IMR-90 (cell line): Measurements from ENCODE around the gene MPG. TPM values are rescaled to one million over a fixed set of nuclear protein-coding genes. Genes with fewer than 3 reads are reported as not detected.

Source experiments
- ATAC-seq: fragments of 200-7000 bp; cut with Tn5 transposase; 2 replicates; pipeline ENCODE4 v1.9.1; 2020; ENCODE audit warnings: low read depth, mild to moderate bottlenecking, moderate library complexity
- BruUV-seq: library from RNA; stranded (reverse); fragments of 400-500 nt; replicated peaks from 2 replicates; lab custom pipeline; 2021; lab: Mats Ljungman, UMichigan
- CTCF ChIA-PET: fragments of 300-600 bp; formaldehyde crosslinking; extraction: SDS; loops from one replicate; lab custom pipeline; 2021; ENCODE audit warnings: antibody characterized with exemption; lab: Yijun Ruan, JAX
- POLR2A ChIA-PET: fragments of 300-600 bp; sonication (Branson Sonifier 250); formaldehyde crosslinking; loops from one replicate; lab custom pipeline; 2022; ENCODE audit warnings: antibody characterized with exemption; ENCODE audit not compliant: unreplicated experiment; lab: Charles Lee
- DNase-seq: peaks from one replicate; pipeline ENCODE4 v3.0.0; 2013
- H2AFZ ChIP-seq: replicated peaks from 2 replicates; pipeline ENCODE3; 2013; ENCODE audit warnings: low read length, mild to moderate bottlenecking; ENCODE audit not compliant: poor library complexity
- H2AK5ac ChIP-seq: 2 replicates; pipeline ENCODE4 v1.6.1; 2013; ENCODE audit warnings: low read depth, low read length, inconsistent platforms
- H2AK9ac ChIP-seq: replicated peaks from 2 replicates; pipeline ENCODE3; 2013; ENCODE audit warnings: mild to moderate bottlenecking, low read depth, low read length, moderate library complexity; ENCODE audit not compliant: poor library complexity
- H2BK120ac ChIP-seq: 2 replicates; pipeline ENCODE4 v1.6.1; 2013; ENCODE audit warnings: low read depth, low read length, inconsistent platforms
- H2BK15ac ChIP-seq: 3 replicates; pipeline ENCODE4 v1.6.1; 2013; ENCODE audit warnings: low read depth, low read length, inconsistent platforms
- H2BK20ac ChIP-seq: 2 replicates; pipeline ENCODE4 v1.6.1; 2013; ENCODE audit warnings: low read depth, mild to moderate bottlenecking, inconsistent platforms, low read length, moderate library complexity
- H2BK5ac ChIP-seq: 2 replicates; pipeline ENCODE4 v1.6.1; 2013; ENCODE audit warnings: mild to moderate bottlenecking, low read depth, low read length, inconsistent platforms; ENCODE audit not compliant: poor library complexity, severe bottlenecking
- H3K14ac ChIP-seq: replicated peaks from 2 replicates; pipeline ENCODE4 v1.6.1; 2013; ENCODE audit warnings: low read depth, low read length, inconsistent platforms
- H3K18ac ChIP-seq: 2 replicates; pipeline ENCODE4 v1.6.1; 2013; ENCODE audit warnings: low read depth, low read length, control low read depth
- H3K23ac ChIP-seq: 2 replicates; pipeline ENCODE4 v1.6.1; 2013; ENCODE audit warnings: low read depth, low read length, inconsistent platforms
- H3K27ac ChIP-seq: 2 replicates; pipeline ENCODE4 v1.5.1; 2013; ENCODE audit warnings: mild to moderate bottlenecking, control low read depth, low read length; ENCODE audit not compliant: insufficient read depth
- H3K27me3 ChIP-seq: 2 replicates; pipeline ENCODE4 v1.6.1; 2013; ENCODE audit warnings: low read length; ENCODE audit not compliant: control insufficient read depth, insufficient read depth
- H3K36me3 ChIP-seq: 2 replicates; pipeline ENCODE4 v1.6.1; 2013; ENCODE audit warnings: low read length, mixed read lengths; ENCODE audit not compliant: control insufficient read depth, insufficient read depth
- H3K4ac ChIP-seq: 2 replicates; pipeline ENCODE4 v1.6.1; 2013; ENCODE audit warnings: low read depth, low read length, inconsistent platforms
- H3K4me1 ChIP-seq: 2 replicates; pipeline ENCODE4 v1.6.1; 2013; ENCODE audit warnings: low read length, mixed read lengths; ENCODE audit not compliant: control insufficient read depth, insufficient read depth
- H3K4me2 ChIP-seq: 2 replicates; pipeline ENCODE4 v1.6.1; 2013; ENCODE audit warnings: low read depth, mild to moderate bottlenecking, control low read depth, low read length, moderate library complexity
- H3K4me3 ChIP-seq: 2 replicates; pipeline ENCODE4 v1.5.1; 2013; ENCODE audit warnings: low read depth, mild to moderate bottlenecking, control low read depth, low read length, moderate library complexity; ENCODE audit not compliant: insufficient read depth
- H3K56ac ChIP-seq: 2 replicates; pipeline ENCODE4 v1.6.1; 2013; ENCODE audit warnings: low read length, inconsistent platforms; ENCODE audit not compliant: insufficient read depth; ENCODE audit errors: extremely low read depth
- H3K79me1 ChIP-seq, 2 experiments: 2 replicates each; pipeline ENCODE4 v1.6.1; 2013; ENCODE audit warnings: low read length in 2 of 2, inconsistent platforms in 1 of 2, low read depth in 1 of 2
- H3K9ac ChIP-seq: 2 replicates; pipeline ENCODE4 v1.6.1; 2013; ENCODE audit warnings: low read depth, low read length, control low read depth
- H3K9me1 ChIP-seq: 2 replicates; pipeline ENCODE4 v1.6.1; 2013; ENCODE audit warnings: low read length, inconsistent platforms; ENCODE audit not compliant: insufficient read depth
- H3K9me3 ChIP-seq: 2 replicates; pipeline ENCODE4 v1.6.1; 2013; ENCODE audit warnings: low read length; ENCODE audit not compliant: control insufficient read depth, insufficient read depth
- H4K20me1 ChIP-seq: 2 replicates; pipeline ENCODE4 v1.6.1; 2013; ENCODE audit warnings: low read length, inconsistent platforms; ENCODE audit not compliant: insufficient read depth
- H4K5ac ChIP-seq: 2 replicates; pipeline ENCODE4 v1.6.1; 2013; ENCODE audit warnings: mild to moderate bottlenecking, low read depth, low read length, control low read depth
- H4K8ac ChIP-seq, 2 experiments: 2 replicates each; pipeline ENCODE4 v1.6.1; 2013; ENCODE audit warnings: low read depth in 2 of 2, low read length in 2 of 2, control low read depth in 1 of 2, inconsistent platforms in 1 of 2
- H4K91ac ChIP-seq: 2 replicates; pipeline ENCODE4 v1.6.1; 2013; ENCODE audit warnings: low read depth, low read length, inconsistent platforms; ENCODE audit not compliant: insufficient read depth
- CHD1 ChIP-seq: IDR thresholded peaks from 2 replicates; pipeline ENCODE4 v1.6.1; 2012; ENCODE audit warnings: low read depth, low read length, improper control_type of control experiment
- CTCF ChIP-seq: conservative IDR thresholded peaks from 2 replicates; pipeline ENCODE4 v1.5.1; 2012; ENCODE audit warnings: mild to moderate bottlenecking, low read depth, low read length, improper control_type of control experiment
- NFE2L2 ChIP-seq: fragments of 150-350 bp; IDR thresholded peaks from 2 replicates; pipeline ENCODE4 v1.6.1; 2016; ENCODE audit warnings: low read depth, mild to moderate bottlenecking, low read length
- POLR2A ChIP-seq: IDR thresholded peaks from 2 replicates; pipeline ENCODE4 v1.6.1; 2012; ENCODE audit warnings: mild to moderate bottlenecking, low read depth, low read length
- WGBS, 2 experiments: methylation state at CpG; one replicate each; pipeline versions ENCODE4 v1.1.5 to v1.1.7; 2013; ENCODE audit warnings: missing lambda C conversion rate in 2 of 2; ENCODE audit not compliant: insufficient read length in 1 of 2; ENCODE audit errors: extremely low coverage in 2 of 2; 5-methylcytosine and 5-hydroxymethylcytosine counted together
- dilution Hi-C: fragments of 300-500 bp; cut with HindIII; formaldehyde crosslinking; loops from one replicate; pipeline ENCODE4 v1.14.3; 2018; ENCODE audit warnings: low sequenced_read_pairs; ENCODE audit not compliant: unreplicated experiment
- in situ Hi-C: fragments of 300-500 bp; cut with MboI; formaldehyde crosslinking; loops from 3 replicates; pipeline ENCODE4 v1.14.3; 2019; ENCODE audit warnings: low sequenced_read_pairs, inconsistent platforms, mixed read lengths
- intact Hi-C: fragments of 100-400 bp; cut with micrococcal nuclease; formaldehyde crosslinking; loops from 2 replicates; pipeline ENCODE4 v1.10.0; 2022
- polyA plus RNA-seq, 3 experiments: library from polyadenylated mRNA; depleted of rRNA; stranded (reverse); fragments of >200 nt; gene quantifications; 2 replicates each; pipeline ENCODE4 v1.2.3, GENCODE V29; 2012; ENCODE audit warnings: low replicate concordance in 1 of 3
- total RNA-seq: library from RNA; depleted of rRNA; stranded (reverse); fragments of >200 nt; gene quantifications from 2 replicates; pipeline ENCODE4 v1.2.3, GENCODE V29; 2012

MPG gene
- total and polyA plus RNA-seq, 2 of the 4 experiments (the other 2 are of a cell fraction): 66.7 to 135 TPM

GRCh38 chr16:66309-67182 is 11.5 kb upstream of the MPG start:
- H2BK5ac ChIP-seq: no peak overlapping the region
- H4K91ac ChIP-seq: no peak overlapping the region
- no peak overlapping the region for H4K8ac ChIP-seq
- no peak overlapping the region for H3K4me2 ChIP-seq
- in situ Hi-C loops: no loop called here
- H4K5ac ChIP-seq: no peak overlapping the region
- CTCF ChIA-PET: interaction anchor here (1.1 to 2.4 kb wide), 9 partner anchors 9 to 40 kb away, joined by 3 to 24 read pairs (median 6); partner anchors contain the start of genes POLR3K and SNRNP25
- intact Hi-C loops: no loop called here
- peak overlapping the region; percentile 72; the same call in 1 of the 2 replicates for H2AK5ac ChIP-seq
- no peak overlapping the region for H2BK20ac ChIP-seq
- H3K79me1 ChIP-seq: peaks cover 25 to 85% of the 10 kb centered on the region in 2 experiments
- no peak overlapping the region for H3K4me3 ChIP-seq
- H3K56ac ChIP-seq: no peak overlapping the region
- TF ChIP-seq NFE2L2: no peak
- TF ChIP-seq POLR2A: no peak
- TF ChIP-seq CTCF: no peak
- no peak for TF ChIP-seq CHD1
- no peak overlapping the region for H3K18ac ChIP-seq
- no peak overlapping the region for H3K14ac ChIP-seq
- ATAC-seq (no peak), DNase-seq (no peak)
- H2BK120ac ChIP-seq: no peak overlapping the region
- no peak overlapping the region for H2BK15ac ChIP-seq
- H2AFZ ChIP-seq: no peak overlapping the region
- H3K4ac ChIP-seq: no peak overlapping the region; the same call in 1 of the 2 replicates
- H3K4me1 ChIP-seq: peaks cover 43% of the 10 kb centered on the region
- no peak overlapping the region for H3K23ac ChIP-seq
- POLR2A ChIA-PET: interaction anchor here (0.6 kb wide), 1 partner anchor 15 kb away, joined by 4 read pairs; no protein-coding TSS in a partner anchor
- H4K20me1 ChIP-seq: peaks cover 85% of the 10 kb centered on the region
- dilution Hi-C loops: no loop called here
- no peak overlapping the region for H3K27ac ChIP-seq
- H3K9me1 ChIP-seq: 0 out of 2 replicates have a peak, but pooled peaks cover 10% of the 10 kb centered on the region
- H3K9me3 ChIP-seq: no peaks in the 10 kb centered on the region
- peak overlapping the region; percentile 71 for H2AK9ac ChIP-seq
- WGBS, 2 experiments: 80% methylated on average over 2 of the region's 13 CpGs; no CpG with 5 or more reads in 1 of the 2 experiments
- no peak overlapping the region for H3K9ac ChIP-seq
- no peaks in the 10 kb centered on the region for H3K27me3 ChIP-seq
- BruUV-seq: no TSS peak
- H3K36me3 ChIP-seq: peaks cover 35% of the 10 kb centered on the region
